IMR-90 (cell line): ENCODE measurements around the gene ARL4C. TPM values are rescaled to one million over a fixed set of nuclear protein-coding genes. Genes with fewer than 3 reads are reported as not detected.

Source experiments
- BHLHE40 ChIP-seq: fragments of 150-350 bp; IDR thresholded peaks from 2 replicates; pipeline ENCODE4 v1.6.1; 2016; ENCODE audit warnings: mild to moderate bottlenecking, low read depth, low read length
- CHD1 ChIP-seq: IDR thresholded peaks from 2 replicates; pipeline ENCODE4 v1.6.1; 2012; ENCODE audit warnings: low read depth, low read length, improper control_type of control experiment
- MAFK ChIP-seq: IDR thresholded peaks from 2 replicates; pipeline ENCODE4 v1.6.1; 2012; ENCODE audit warnings: low read depth, low read length, improper control_type of control experiment
- MAZ ChIP-seq: IDR thresholded peaks from 2 replicates; pipeline ENCODE4 v1.6.1; 2012; ENCODE audit warnings: low read depth, mild to moderate bottlenecking, low read length, improper control_type of control experiment, moderate library complexity, borderline replicate concordance
- NFE2L2 ChIP-seq: fragments of 150-350 bp; IDR thresholded peaks from 2 replicates; pipeline ENCODE4 v1.6.1; 2016; ENCODE audit warnings: low read depth, mild to moderate bottlenecking, low read length
- RAD21 ChIP-seq: IDR thresholded peaks from 2 replicates; pipeline ENCODE4 v1.6.1; 2012; ENCODE audit warnings: low read length, improper control_type of control experiment
- SMC3 ChIP-seq: fragments of 150-350 bp; IDR thresholded peaks from 2 replicates; pipeline ENCODE4 v1.6.1; 2016; ENCODE audit warnings: low read depth, mild to moderate bottlenecking, antibody characterized with exemption, low read length, moderate library complexity
- polyA plus RNA-seq, 3 experiments: library from polyadenylated mRNA; depleted of rRNA; stranded (reverse); fragments of >200 nt; gene quantifications; 2 replicates each; pipeline ENCODE4 v1.2.3, GENCODE V29; 2012; ENCODE audit warnings: low replicate concordance in 1 of 3
- total RNA-seq: library from RNA; depleted of rRNA; stranded (reverse); fragments of >200 nt; gene quantifications from 2 replicates; pipeline ENCODE4 v1.2.3, GENCODE V29; 2012

The ARL4C gene
- total and polyA plus RNA-seq, 2 of the 4 experiments (the other 2 are of a cell fraction) = 7.7 to 8.2 TPM

DNA sequence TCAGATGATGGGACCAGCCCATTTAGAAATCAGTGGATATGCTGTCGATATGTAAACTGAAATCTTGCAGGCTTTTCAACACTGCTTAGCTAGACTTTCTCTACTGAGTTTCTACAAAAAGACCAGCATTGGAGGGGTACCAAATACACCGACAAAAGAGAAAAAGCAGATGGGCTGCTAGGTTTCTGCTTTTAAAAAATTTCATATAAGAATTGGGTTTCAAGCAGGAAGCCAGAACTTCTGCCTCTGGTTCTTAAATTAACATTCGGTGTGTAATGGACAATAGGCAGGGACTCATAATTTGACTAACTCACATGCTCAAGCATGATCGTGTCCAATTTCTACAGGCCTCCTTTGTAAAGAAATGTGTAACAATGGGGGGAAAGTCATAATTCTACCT is 3.1 kb downstream of the ARL4C start (continued):
- TF ChIP-seq CHD1 = no peak
- TF ChIP-seq NFE2L2 = no peak
- TF ChIP-seq MAFK = no peak
- TF ChIP-seq RAD21 = no peak
- TF ChIP-seq SMC3 = no peak
- TF ChIP-seq MAZ = no peak
- TF ChIP-seq BHLHE40 = no peak
